HG02885 (cell line): ENCODE measurements around the gene KCND1.

Experiments used
- ATAC-seq: cut with Tn5 transposase; IDR thresholded peaks from one replicate; pipeline ENCODE4 v1.9.1; 2021; ENCODE audit warnings: mild to moderate bottlenecking; ENCODE audit not compliant: unreplicated experiment, poor library complexity

The KCND1 gene

GRCh38 chrX:48940404-48940955, 31.2 kb downstream of the KCND1 start:
- no peak for ATAC-seq

GRCh38 chrX:48939524-48940228, 32.0 kb downstream of the KCND1 start:
- ATAC-seq = no peak

DNA sequence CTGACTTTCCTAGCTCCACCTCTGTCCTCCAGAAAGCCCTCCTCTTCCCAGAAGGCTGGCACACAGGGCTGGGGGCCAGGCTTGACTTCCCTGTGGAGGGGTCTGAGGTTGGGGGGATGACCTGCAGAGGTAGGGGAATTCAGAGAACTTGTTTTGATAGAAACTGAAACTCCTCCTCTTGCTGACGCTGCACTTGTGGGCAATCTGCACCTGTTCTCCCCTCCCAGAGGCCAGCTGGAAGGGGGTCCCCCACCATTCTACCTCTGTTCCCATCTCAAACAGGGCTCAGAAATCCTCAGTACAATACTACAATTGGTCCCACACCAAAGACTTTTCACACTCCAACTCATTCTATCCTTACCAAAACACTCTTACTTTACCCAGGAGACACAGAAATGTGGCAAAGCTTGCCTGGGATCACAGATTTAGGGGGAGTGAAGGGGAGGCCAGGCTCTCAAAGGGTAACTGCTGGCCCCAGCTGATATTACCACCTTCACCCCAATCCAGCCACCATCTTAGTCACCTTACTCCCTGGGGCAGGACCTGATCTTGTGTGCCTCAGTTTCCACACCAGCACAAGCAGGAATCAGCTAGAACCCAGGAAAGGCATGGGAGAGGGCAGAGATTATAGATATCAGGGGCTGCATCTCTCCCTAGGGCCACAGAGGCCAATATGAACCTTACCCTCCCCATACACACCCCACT, 32.8 kb downstream of the KCND1 start:
- ATAC-seq = peak; percentile 52

DNA sequence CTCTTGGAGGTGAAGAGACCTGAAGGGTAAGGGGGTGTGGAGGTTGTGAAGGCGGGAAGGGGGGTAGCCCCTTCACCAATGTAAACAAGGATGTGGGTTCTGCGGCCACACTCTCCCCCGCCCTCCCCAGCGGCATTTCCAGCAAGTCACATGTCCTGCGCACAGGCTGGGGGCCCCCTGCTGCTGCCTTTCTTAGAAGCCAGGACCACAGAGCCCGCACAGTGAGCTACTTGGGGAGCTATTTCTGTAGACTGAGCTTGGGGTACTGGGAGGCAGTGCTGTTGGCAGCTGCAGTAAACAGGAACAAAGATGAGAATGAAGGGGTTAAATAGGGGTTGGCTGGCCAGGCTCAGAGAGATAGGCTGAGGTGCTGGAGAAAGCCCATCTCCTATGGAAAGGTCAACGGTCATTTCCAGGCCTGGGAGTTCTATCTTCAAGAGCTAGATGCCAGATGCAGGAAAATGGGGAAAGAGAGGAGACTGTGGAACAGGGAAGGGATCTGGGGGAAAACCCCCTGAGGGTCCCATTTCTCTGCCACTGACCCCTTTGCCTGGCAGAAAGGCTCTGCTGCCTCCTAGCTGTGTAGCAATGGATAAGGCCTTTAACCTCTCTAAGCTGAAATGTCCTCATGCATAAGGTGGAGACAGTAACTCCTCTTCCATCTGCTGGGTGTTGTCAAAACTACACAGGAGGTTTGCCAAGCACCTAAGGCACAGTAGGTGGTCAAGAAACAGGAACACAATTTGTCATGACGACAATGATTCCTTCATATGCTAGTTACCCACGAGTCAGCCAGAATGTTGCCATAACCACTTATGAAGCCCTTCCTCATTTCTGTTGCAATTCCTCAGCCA, 34.4 kb downstream of the KCND1 start:
- peak; percentile 72 for ATAC-seq

DNA sequence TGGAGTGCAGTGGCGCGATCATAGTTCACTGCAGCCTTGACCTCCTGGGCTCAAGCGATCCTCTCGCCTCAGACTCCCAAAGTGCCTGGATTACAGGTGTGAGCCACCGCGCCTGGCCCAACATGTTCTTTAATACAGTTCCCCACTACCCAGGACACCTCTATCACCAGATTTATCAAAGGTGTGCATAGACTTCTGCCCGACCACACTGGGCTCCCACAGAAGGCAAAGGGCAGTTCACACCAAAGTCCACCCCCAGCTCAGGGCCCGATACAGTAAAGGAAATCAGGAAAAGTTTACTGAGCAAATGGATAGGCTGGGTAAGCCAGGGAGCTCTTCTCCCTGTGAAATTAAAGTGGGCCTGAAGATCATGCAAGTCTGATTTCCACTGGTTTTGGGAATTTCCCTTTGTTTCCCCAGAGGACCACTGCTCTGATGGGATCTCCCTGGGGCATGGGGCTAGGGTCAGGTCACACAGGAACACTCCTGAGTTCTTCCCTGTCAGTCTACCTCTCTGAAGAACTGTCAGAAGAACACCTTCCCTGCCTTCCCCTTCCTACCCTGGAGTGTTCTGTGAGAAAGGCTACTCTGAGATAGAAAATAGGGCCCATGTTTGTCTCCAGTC, 35.1 kb downstream of the KCND1 start:
- no peak for ATAC-seq

DNA sequence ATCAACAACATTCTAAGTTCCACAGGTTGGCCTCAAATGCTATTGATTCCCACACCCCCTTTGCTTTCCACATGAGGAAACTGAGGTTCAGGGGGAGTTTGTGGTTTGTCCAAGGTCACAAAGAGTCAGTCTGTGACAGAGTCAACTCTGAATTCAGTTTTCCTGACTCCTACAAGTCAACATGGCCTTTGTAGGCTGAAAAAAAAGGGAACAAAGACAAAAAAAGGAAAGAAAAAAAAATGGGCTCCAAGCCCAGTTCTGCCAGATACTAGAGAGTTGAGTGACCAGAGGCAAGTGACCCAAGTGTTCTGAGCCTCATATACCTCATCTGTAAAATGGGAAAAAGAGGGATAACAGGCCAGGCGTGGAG, 36.4 kb downstream of the KCND1 start:
- no peak for ATAC-seq

GRCh38 chrX:48934581-48935300, 36.9 kb downstream of the KCND1 start:
- ATAC-seq = no peak

- ATAC-seq = no peak
Observed at GRCh38 chrX:48933757-48934156, 37.9 kb downstream of the KCND1 start.

GRCh38 chrX:48927736-48928382, 43.8 kb downstream of the KCND1 start:
- no peak for ATAC-seq

DNA sequence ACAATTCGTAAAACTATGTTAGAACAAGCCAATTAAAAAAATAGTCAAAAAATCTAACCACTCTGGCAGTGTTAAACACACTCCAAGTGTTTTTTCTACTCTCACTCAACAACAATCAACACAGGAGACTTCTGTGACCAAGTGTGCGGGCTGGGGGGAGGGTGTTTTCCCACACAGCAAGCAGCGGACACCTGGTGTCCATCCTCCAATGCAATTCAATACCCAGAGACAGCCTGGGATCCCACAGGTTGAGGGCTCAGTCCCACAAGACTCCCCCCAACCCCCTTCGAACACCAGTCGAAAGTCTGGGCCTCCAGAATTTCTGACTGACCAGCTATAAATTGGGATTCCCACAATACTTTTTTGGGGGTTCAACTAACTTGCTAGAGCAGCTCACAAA, 44.5 kb downstream of the KCND1 start:
- ATAC-seq = no peak

GRCh38 chrX:48924270-48924669, 47.4 kb downstream of the KCND1 start:
- no peak for ATAC-seq

- no peak for ATAC-seq
Observed at GRCh38 chrX:48923771-48924170, 47.9 kb downstream of the KCND1 start.

- no peak for ATAC-seq
Observed at GRCh38 chrX:48920718-48921104, 50.9 kb downstream of the KCND1 start.

GRCh38 chrX:48919947-48920717, 51.5 kb downstream of the KCND1 start:
- ATAC-seq = no peak

- ATAC-seq = no peak
Observed at GRCh38 chrX:48919360-48919841, 52.2 kb downstream of the KCND1 start.

DNA sequence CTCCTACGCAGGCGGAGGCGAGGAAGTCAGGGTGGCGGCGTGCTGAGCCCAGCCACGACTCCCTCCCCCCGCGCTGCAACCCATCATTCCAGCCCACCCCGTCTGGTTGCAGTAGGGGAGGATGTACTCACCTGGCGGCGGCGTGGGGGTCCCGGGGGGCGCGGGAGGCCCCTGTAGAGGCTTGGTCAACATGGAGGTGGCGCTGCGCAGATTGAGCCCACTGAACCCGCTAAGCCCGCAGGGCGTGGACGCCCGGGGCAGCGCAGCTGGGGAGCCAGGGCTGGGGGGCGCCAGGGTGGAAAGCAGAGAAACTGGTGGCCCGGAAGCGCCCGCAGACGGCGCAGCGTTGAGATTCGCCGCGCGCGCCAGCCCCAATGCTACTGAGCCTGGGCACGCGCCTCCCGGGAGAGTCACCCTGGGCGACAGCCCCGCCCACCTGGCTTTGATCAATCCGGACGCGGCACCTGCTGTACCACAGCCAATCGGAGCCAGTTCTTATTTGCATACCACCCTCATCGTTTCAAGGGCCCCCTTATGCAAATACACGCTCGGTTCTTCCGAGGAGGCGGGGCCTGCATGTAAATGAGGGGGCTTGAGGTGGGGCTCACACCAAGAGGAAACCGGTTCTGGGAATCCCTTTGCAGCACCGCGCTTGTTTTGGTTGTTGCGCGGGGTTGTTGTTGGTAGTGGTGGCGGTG, 52.9 kb downstream of the KCND1 start, which contains the start of gene PIM2:
TSS of gene PIM2 (minus strand) at position 382 of the 698 bp plus-strand sequence. CDS start at position 192, 190 bp downstream.
- ATAC-seq = peak; percentile 70

GRCh38 chrX:48918301-48918642, 53.4 kb downstream of the KCND1 start:
- no peak for ATAC-seq
